Measurements from ENCODE around the gene SERPINB6. TPM values are rescaled to one million over a fixed set of nuclear protein-coding genes. Genes with fewer than 3 reads are reported as not detected.

The SERPINB6 gene
- total and polyA plus RNA-seq, 9 of the 15 experiments (the other 6 are each of a cell fraction or from before 2014, with no cell fraction given), result 86.6 to 211 (median 143) TPM

DNA sequence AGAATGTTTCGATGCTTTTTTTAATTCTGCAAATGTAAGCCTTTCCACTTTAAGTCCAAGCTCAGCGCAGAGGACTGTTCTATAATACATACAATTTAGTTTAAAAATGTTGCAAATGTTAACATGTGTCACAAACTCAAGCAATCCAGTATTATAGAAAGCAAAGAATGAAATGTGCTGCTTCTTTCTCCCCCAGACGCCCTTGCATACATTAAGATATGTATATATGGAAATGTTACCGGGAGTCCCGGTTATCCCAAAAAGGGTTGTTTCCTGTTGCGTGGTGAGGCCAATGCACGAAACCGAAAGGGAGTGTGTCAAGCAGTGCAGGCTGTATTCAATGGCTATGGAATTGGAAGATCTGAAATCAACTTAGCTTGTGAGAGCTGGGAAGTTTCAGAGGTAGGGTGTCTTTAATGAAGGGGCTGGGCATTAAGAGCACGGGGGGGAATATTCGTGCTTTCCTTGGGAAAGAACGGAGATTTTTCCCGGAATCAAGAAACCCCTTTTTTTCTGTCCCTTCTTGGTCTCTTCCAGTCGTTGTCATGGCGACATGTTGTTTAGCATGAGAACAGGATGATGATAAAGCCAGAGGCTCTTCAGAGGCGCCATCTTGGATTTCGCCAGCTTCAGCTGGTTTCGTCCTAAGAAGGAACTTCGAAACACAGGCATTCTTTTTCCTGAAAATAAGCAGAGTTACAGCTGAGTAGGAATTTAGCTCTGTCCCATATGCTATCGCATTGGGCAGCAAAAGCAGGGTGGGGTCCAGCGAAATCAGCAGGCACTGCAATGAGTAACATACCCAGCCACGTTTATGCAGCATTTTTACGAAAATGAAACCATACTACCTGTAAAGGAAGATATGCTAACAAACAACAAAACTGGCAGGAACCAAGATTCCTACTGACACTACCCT lies 18.2 kb upstream of the SERPINB6 start (continued):
- TF ChIP-seq, protein P1, sequence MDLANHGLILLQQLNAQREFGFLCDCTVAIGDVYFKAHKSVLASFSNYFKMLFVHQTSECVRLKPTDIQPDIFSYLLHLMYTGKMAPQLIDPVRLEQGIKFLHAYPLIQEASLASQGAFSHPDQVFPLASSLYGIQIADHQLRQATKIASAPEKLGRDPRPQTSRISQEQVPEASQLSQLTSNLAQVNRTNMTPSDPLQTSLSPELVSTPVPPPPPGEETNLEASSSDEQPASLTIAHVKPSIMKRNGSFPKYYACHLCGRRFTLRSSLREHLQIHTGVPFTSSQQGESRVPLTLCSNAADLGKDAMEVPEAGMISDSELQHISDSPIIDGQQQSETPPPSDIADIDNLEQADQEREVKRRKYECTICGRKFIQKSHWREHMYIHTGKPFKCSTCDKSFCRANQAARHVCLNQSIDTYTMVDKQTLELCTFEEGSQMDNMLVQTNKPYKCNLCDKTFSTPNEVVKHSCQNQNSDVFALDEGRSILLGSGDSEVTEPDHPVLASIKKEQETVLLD (IDR thresholded peaks at IDR 0.05), result no peak
- TF ChIP-seq NFXL1 (CRISPR knock-in tag; IDR thresholded peaks at IDR 0.05) (no peak), SUPT5H (IDR thresholded peaks at IDR 0.05) (peak; percentile 51), GTF2F1 (IDR thresholded peaks at IDR 0.05; ENCODE audit: low read depth, low read length) (peak; percentile 69; the same call in 1 of the 2 replicates), JUND (IDR thresholded peaks at IDR 0.05; ENCODE audit: borderline replicate concordance, low read depth, low read length) (peak; percentile 95), JUND (tag; IDR thresholded peaks at IDR 0.05; ENCODE audit: borderline replicate concordance, low read depth, low read length) (peak; percentile 79; the same call in 2 of the 3 replicates), GABPB1 (CRISPR knock-in tag; IDR thresholded peaks at IDR 0.05) (no peak), RB1 (IDR thresholded peaks at IDR 0.05; ENCODE audit: low read depth) (peak; percentile 45; the same call in 1 of the 2 replicates), TEAD2 (tag; IDR thresholded peaks at IDR 0.05) (no peak), ZNF561 (CRISPR knock-in tag; conservative IDR thresholded peaks at IDR 0.05) (no peak), SRF (CRISPR knock-in tag; IDR thresholded peaks at IDR 0.05) (peak; percentile 98 to 99), HMG20B (CRISPR knock-in tag; IDR thresholded peaks at IDR 0.05) (no peak), MAZ (CRISPR knock-in tag; conservative IDR thresholded peaks at IDR 0.05 in 1 of 2, IDR thresholded peaks at IDR 0.05 in 1 of 2) (peak in 1 of 2 experiments; percentile 41; a peak in 1 of 4 replicates), NFE2 (IDR thresholded peaks at IDR 0.05; ENCODE audit: low read depth) (peak; percentile 21; the same call in 1 of the 2 replicates), PTTG1 (tag; IDR thresholded peaks at IDR 0.05; ENCODE audit: low read depth) (no peak), NFATC3 (IDR thresholded peaks at IDR 0.05) (0 out of 2 replicates have a peak, but pooled peaks have one; percentile 70), EZH2 (IDR thresholded peaks at IDR 0.05; ENCODE audit: borderline replicate concordance, low read depth, low read length) (no peak)
- TF ChIP-seq, protein P2, sequence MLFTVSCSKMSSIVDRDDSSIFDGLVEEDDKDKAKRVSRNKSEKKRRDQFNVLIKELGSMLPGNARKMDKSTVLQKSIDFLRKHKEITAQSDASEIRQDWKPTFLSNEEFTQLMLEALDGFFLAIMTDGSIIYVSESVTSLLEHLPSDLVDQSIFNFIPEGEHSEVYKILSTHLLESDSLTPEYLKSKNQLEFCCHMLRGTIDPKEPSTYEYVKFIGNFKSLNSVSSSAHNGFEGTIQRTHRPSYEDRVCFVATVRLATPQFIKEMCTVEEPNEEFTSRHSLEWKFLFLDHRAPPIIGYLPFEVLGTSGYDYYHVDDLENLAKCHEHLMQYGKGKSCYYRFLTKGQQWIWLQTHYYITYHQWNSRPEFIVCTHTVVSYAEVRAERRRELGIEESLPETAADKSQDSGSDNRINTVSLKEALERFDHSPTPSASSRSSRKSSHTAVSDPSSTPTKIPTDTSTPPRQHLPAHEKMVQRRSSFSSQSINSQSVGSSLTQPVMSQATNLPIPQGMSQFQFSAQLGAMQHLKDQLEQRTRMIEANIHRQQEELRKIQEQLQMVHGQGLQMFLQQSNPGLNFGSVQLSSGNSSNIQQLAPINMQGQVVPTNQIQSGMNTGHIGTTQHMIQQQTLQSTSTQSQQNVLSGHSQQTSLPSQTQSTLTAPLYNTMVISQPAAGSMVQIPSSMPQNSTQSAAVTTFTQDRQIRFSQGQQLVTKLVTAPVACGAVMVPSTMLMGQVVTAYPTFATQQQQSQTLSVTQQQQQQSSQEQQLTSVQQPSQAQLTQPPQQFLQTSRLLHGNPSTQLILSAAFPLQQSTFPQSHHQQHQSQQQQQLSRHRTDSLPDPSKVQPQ (CRISPR knock-in tag; IDR thresholded peaks at IDR 0.05; ENCODE audit: borderline replicate concordance), result no peak
- TF ChIP-seq, protein P3, sequence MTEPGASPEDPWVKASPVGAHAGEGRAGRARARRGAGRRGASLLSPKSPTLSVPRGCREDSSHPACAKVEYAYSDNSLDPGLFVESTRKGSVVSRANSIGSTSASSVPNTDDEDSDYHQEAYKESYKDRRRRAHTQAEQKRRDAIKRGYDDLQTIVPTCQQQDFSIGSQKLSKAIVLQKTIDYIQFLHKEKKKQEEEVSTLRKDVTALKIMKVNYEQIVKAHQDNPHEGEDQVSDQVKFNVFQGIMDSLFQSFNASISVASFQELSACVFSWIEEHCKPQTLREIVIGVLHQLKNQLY (CRISPR knock-in tag; conservative IDR thresholded peaks at IDR 0.05), result no peak
- TF ChIP-seq, protein P4, sequence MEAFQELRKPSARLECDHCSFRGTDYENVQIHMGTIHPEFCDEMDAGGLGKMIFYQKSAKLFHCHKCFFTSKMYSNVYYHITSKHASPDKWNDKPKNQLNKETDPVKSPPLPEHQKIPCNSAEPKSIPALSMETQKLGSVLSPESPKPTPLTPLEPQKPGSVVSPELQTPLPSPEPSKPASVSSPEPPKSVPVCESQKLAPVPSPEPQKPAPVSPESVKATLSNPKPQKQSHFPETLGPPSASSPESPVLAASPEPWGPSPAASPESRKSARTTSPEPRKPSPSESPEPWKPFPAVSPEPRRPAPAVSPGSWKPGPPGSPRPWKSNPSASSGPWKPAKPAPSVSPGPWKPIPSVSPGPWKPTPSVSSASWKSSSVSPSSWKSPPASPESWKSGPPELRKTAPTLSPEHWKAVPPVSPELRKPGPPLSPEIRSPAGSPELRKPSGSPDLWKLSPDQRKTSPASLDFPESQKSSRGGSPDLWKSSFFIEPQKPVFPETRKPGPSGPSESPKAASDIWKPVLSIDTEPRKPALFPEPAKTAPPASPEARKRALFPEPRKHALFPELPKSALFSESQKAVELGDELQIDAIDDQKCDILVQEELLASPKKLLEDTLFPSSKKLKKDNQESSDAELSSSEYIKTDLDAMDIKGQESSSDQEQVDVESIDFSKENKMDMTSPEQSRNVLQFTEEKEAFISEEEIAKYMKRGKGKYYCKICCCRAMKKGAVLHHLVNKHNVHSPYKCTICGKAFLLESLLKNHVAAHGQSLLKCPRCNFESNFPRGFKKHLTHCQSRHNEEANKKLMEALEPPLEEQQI (IDR thresholded peaks at IDR 0.05), result 0 out of 2 replicates have a peak, but pooled peaks have one; percentile 38

Measured in K562 (cell line).